NT2/D1 (cell line): ENCODE measurements around the gene RPH3AL.
"Not testable (repeated sequence)": the region's sequence is repeated elsewhere in the genome, so short reads cannot be mapped to it uniquely, and the experiment has no call there.

Experiments
- DNase-seq: peaks from one replicate; pipeline ENCODE4 v3.0.0-alpha.2; 2011; ENCODE audit warnings: low read depth, low spot score
- H3K27me3 ChIP-seq: 2 replicates; pipeline ENCODE4 v1.6.0; 2011; ENCODE audit warnings: mild to moderate bottlenecking; ENCODE audit not compliant: insufficient read length, insufficient read depth
- H3K36me3 ChIP-seq: 2 replicates; pipeline ENCODE4 v1.6.1; 2011; ENCODE audit warnings: mild to moderate bottlenecking, low read length, mixed read lengths; ENCODE audit not compliant: insufficient read depth, insufficient read length
- H3K4me1 ChIP-seq: 2 replicates; pipeline ENCODE4 v1.5.1; 2011; ENCODE audit not compliant: insufficient read depth, insufficient read length
- H3K4me3 ChIP-seq: 2 replicates; pipeline ENCODE4 v1.5.1; 2011; ENCODE audit warnings: low read depth; ENCODE audit not compliant: insufficient read length
- H3K9ac ChIP-seq: 2 replicates; pipeline ENCODE4 v1.6.0; 2011; ENCODE audit warnings: low read depth; ENCODE audit not compliant: insufficient read length
- H3K9me3 ChIP-seq: 2 replicates; pipeline ENCODE4 v1.5.1; 2011; ENCODE audit warnings: mild to moderate bottlenecking, low read length; ENCODE audit not compliant: insufficient read depth
- SUZ12 ChIP-seq: IDR thresholded peaks from 2 replicates; pipeline ENCODE4 v1.6.1; 2011; ENCODE audit not compliant: insufficient read length, insufficient read depth; ENCODE audit errors: extremely low read depth
- YY1 ChIP-seq: IDR thresholded peaks from 2 replicates; pipeline ENCODE4 v1.6.1; 2011; ENCODE audit not compliant: insufficient read length, insufficient read depth
- ZNF274 ChIP-seq: IDR thresholded peaks from 2 replicates; pipeline ENCODE4 v1.6.1; 2011; ENCODE audit warnings: mild to moderate bottlenecking, low read depth, low read length

The RPH3AL gene

GRCh38 chr17:202501-202951 lies 150.1 kb downstream of the RPH3AL start:
- TF ChIP-seq ZNF274 (no peak), YY1 (no peak), SUZ12 (no peak)
- H3K4me3 ChIP-seq, result no peak overlapping the region
- peaks cover 9% of the 10 kb centered on the region; the same call in 1 of the 2 replicates for H3K9me3 ChIP-seq

GRCh38 chr17:201736-202135 lies 150.9 kb downstream of the RPH3AL start:
- not testable (repeated sequence) for H3K4me1 ChIP-seq, H3K9me3 ChIP-seq, H3K36me3 ChIP-seq, DNase-seq, H3K4me3 ChIP-seq, H3K9ac ChIP-seq, H3K27me3 ChIP-seq

More at GRCh38 chr17:202501-202951, 150.1 kb downstream of the RPH3AL start:
- H3K27me3 ChIP-seq, result no peaks in the 10 kb centered on the region
- no peak overlapping the region for H3K9ac ChIP-seq
- DNase-seq, result no peak
- no peaks in the 10 kb centered on the region for H3K36me3 ChIP-seq
- H3K4me1 ChIP-seq, result peaks cover 9% of the 10 kb centered on the region

- not testable (repeated sequence) for H3K9me3 ChIP-seq, H3K9ac ChIP-seq, H3K27me3 ChIP-seq, H3K4me3 ChIP-seq, DNase-seq, H3K36me3 ChIP-seq
- H3K4me1 ChIP-seq, result peaks cover 11% of the 10 kb centered on the region
These were observed 151.3 kb downstream of the RPH3AL start for GRCh38 chr17:201257-201656.

GRCh38 chr17:200586-200985 lies 152.0 kb downstream of the RPH3AL start:
- no peak overlapping the region for H3K4me3 ChIP-seq
- TF ChIP-seq YY1 (no peak), SUZ12 (no peak), ZNF274 (no peak)
- H3K9me3 ChIP-seq, result no peaks in the 10 kb centered on the region
- peak overlapping the region; percentile 8 for H3K9ac ChIP-seq
- peaks cover 11% of the 10 kb centered on the region for H3K4me1 ChIP-seq
- DNase-seq, result no peak
- H3K27me3 ChIP-seq, result no peaks in the 10 kb centered on the region
- no peaks in the 10 kb centered on the region for H3K36me3 ChIP-seq

- H3K9me3 ChIP-seq, result no peaks in the 10 kb centered on the region
- no peak overlapping the region for H3K4me3 ChIP-seq
- H3K9ac ChIP-seq, result peak overlapping the region; percentile 8
- no peaks in the 10 kb centered on the region for H3K36me3 ChIP-seq
- DNase-seq, result no peak
- TF ChIP-seq YY1 (no peak), SUZ12 (no peak)
- H3K27me3 ChIP-seq, result no peaks in the 10 kb centered on the region
- peaks cover 11% of the 10 kb centered on the region for H3K4me1 ChIP-seq
These were observed 152.6 kb downstream of the RPH3AL start for GRCh38 chr17:199806-200545.

- H3K27me3 ChIP-seq, result no peaks in the 10 kb centered on the region
- TF ChIP-seq ZNF274 (no peak), SUZ12 (no peak), YY1 (no peak)
- H3K9me3 ChIP-seq, result no peaks in the 10 kb centered on the region
- no peak for DNase-seq
- H3K36me3 ChIP-seq, result no peaks in the 10 kb centered on the region
- H3K9ac ChIP-seq, result no peak overlapping the region
- H3K4me1 ChIP-seq, result peaks cover 11% of the 10 kb centered on the region
- no peak overlapping the region for H3K4me3 ChIP-seq
These were observed 153.4 kb downstream of the RPH3AL start for GRCh38 chr17:199191-199604.

- peaks cover 11% of the 10 kb centered on the region for H3K4me1 ChIP-seq
- H3K4me3 ChIP-seq, DNase-seq, H3K27me3 ChIP-seq, H3K9me3 ChIP-seq, H3K9ac ChIP-seq, H3K36me3 ChIP-seq: not testable (repeated sequence)
These were observed 154.4 kb downstream of the RPH3AL start for GRCh38 chr17:198225-198624.

- H3K9ac ChIP-seq, result no peak overlapping the region
- DNase-seq, result no peak
- no peak overlapping the region for H3K4me3 ChIP-seq
- H3K27me3 ChIP-seq, result no peaks in the 10 kb centered on the region
- no peaks in the 10 kb centered on the region for H3K9me3 ChIP-seq
- no peaks in the 10 kb centered on the region for H3K36me3 ChIP-seq
- H3K4me1 ChIP-seq, result peaks cover 13% of the 10 kb centered on the region
- TF ChIP-seq ZNF274 (no peak), SUZ12 (no peak), YY1 (no peak)
These were observed 155.3 kb downstream of the RPH3AL start for GRCh38 chr17:197352-197751.
